Heart left ventricle (tissue), 16 donors: ENCODE measurements around the gene DAGLA. TPM values are rescaled to one million over a fixed set of nuclear protein-coding genes. Genes with fewer than 3 reads are reported as not detected.

Source experiments
- ATAC-seq, 4 donors: fragments of 200-7000 bp; cut with Tn5 transposase; one replicate each; pipeline ENCODE4 v1.9.1; 2020 to 2022; ENCODE audit warnings: moderate library complexity in 4 of 4, mild to moderate bottlenecking in 3 of 4, moderate number of reproducible peaks in 1 of 4
- DNase-seq, 5 donors: peaks; one replicate each; pipeline ENCODE4 v3.0.0-alpha.2; 2020
- H3K27ac ChIP-seq, 12 donors: fragments of 200-600 bp; sonication (generic) in 4 of 12; one replicate each; pipeline versions ENCODE4 v1.5.0 to v1.8.0; 2016 to 2022; ENCODE audit warnings: mild to moderate bottlenecking in 2 of 12
- H3K27me3 ChIP-seq, 9 donors: fragments of 200-600 bp; sonication (generic) in 2 of 9; one replicate each; pipeline versions ENCODE4 v1.5.1 to v1.8.0; 2016 to 2022; ENCODE audit warnings: mild to moderate bottlenecking in 3 of 9
- H3K36me3 ChIP-seq, 9 donors: fragments of 200-600 bp; sonication (generic) in 2 of 9; one replicate each; pipeline versions ENCODE4 v1.5.0 to v1.8.0; 2018 to 2022; ENCODE audit warnings: mild to moderate bottlenecking in 2 of 9
- H3K4me1 ChIP-seq, 12 donors: fragments of 200-600 bp; sonication (generic) in 4 of 12; one replicate each; pipeline versions ENCODE4 v1.5.0 to v1.8.0; 2016 to 2022; ENCODE audit warnings: mild to moderate bottlenecking in 3 of 12
- H3K4me3 ChIP-seq, 12 donors: fragments of 200-600 bp; sonication (generic) in 4 of 12; one replicate each; pipeline versions ENCODE4 v1.5.0 to v1.8.0; 2017 to 2022; ENCODE audit warnings: mild to moderate bottlenecking in 9 of 12, moderate library complexity in 4 of 12
- H3K9me3 ChIP-seq, 12 donors: fragments of 200-600 bp; sonication (generic) in 4 of 12; one replicate each; pipeline versions ENCODE4 v1.5.0 to v1.8.0; 2016 to 2022; ENCODE audit warnings: mild to moderate bottlenecking in 1 of 12
- POLR2A ChIP-seq, 2 donors: fragments of 450-650 bp; IDR thresholded peaks; one replicate each; pipeline ENCODE4 v1.6.1; 2017; ENCODE audit warnings: antibody characterized with exemption in 2 of 2, mild to moderate bottlenecking in 2 of 2, moderate library complexity in 2 of 2
- WGBS, 4 donors: extraction: QIAGEN DNeasy Blood & Tissue Kit in 2 of 4; methylation state at CpG; one replicate each; pipeline versions ENCODE4 v1.1.5 to v1.1.7; 2013 to 2018; 5-methylcytosine and 5-hydroxymethylcytosine counted together
- intact Hi-C, 10 donors: fragments of 100-400 bp; cut with DNase I; formaldehyde crosslinking; loops; one replicate each; pipeline versions ENCODE4 v1.11.1 to v1.14.2; 2022
- polyA plus RNA-seq, 2 donors: library from polyadenylated mRNA; stranded (reverse); fragments of 200-250 nt; gene quantifications; one replicate each; pipeline ENCODE4 v1.2.3, GENCODE V29; 2013
- total RNA-seq, 9 donors: library from RNA; depleted of rRNA in 2 of 9; stranded (reverse); fragments of >200 nt in 2 of 9; fragmentation: NEBNext Ultra II Directional in 3 of 9; extraction: Animal tissue kit (Norgen Biotek cat#: 25700) in 3 of 9; gene quantifications; one replicate each; pipeline versions ENCODE4 v1.1.0 to v1.2.4, GENCODE V29; 2016 to 2023
- TF ChIP-seq, protein P1 (sequence below), 12 donors: fragments of 200-600 bp; sonication (generic) in 4 of 12; IDR thresholded peaks; one replicate each; pipeline versions ENCODE4 v1.5.0 to v1.8.0; 2018 to 2022; ENCODE audit warnings: antibody characterized with exemption in 12 of 12, mild to moderate bottlenecking in 5 of 12
- donor health status: ischemic (EF 13 %, LVEDD 7.1; RV severe dilation, severe dysfunction).
- donor health status: healthy with polysubstance abuse.
- donor health status: DM: no; HTN: yes; CAD: no.
- donor health status: DM: no; HTN: no; CAD: no.
- donor health status: ischemic (EF 25% LVEDD 6.9; RV normal size, moderate dysfunction).
- donor health status: ischemic (EF 25% LVEDD 5.7; RV mildly dilated, moderate dysfunction).
- donor health status: healthy.
- donor health status: DM: yes; HTN: yes; CAD: no.
- donor health status: ischemic (EF 35%, LVEDD 5.7; RV mildly dilated, moderate dysfunction).
- donor health status: nonischemic (EF 11% LVEDD 7.7; RV severe dilation, severe dysfunction).
- donor health status: DM: yes; HTN: yes; CAD: no.
- donor health status: PGD.
- donor health status: ischemic (EF 29% LVEDD 5.4; RV normal size, mild dysfunction).
- donor health status: nonischemic (EF 23%, LVEDD 6.1; RV moderate dilation, normal function).

DAGLA gene
- total and polyA plus RNA-seq, 11 donors = 2.2 to 5.6 (median 3.3) TPM

DNA sequence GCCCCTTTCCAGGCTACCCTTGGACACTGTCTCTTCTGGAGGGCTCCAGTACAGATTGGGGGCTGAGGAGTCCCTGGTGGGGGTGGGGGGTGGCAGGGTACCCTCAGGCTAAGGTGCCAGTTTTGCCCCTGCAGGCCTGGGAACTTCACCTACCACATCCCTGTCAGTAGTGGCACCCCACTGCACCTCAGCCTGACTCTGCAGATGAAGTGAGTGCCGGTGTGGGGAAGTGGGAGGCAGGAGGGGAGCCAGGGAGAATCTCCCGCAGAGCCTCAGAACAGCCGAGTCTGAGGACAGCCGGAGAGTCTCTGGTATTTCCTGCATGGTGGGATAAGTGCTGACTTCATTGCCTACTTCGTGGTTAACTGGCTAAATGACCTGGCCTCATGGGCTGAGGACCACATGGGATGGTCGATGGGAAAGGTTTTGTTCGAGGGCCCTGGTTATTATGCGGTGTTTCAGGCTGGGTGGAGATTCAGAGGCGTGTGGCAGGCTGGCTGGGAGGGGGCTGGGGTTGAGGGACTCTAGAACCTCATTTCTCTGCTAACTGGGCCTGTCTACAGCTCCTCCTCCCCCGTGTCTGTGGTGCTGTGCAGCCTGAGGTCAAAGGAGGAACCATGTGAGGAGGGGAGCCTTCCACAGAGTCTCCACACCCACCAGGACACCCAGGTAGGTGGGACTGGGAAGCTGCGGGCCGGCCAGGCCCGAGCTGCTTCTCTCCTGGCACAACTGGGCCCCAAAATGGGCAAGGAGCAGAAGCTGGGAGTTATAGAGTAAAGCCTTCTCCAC, 103.7 kb downstream of the DAGLA start:
- DNase-seq (peak in 1 of 5 donors; percentile 32), ATAC-seq (no peak)
- Histone ChIP-seq H3K4me1 (no peaks in the 10 kb centered on the region), H3K4me3 (no peak overlapping the region), H3K27me3 (no peaks in the 10 kb centered on the region), H3K9me3 (no peaks in the 10 kb centered on the region), H3K27ac (no peak overlapping the region), H3K36me3 (peaks cover 0 to 58% (median 46%) of the 10 kb centered on the region in 9 donors)
- WGBS, 4 donors = 65 to 72% (median 67%) methylated on average over 12 to 13 of the region's 13 CpGs
- intact Hi-C loops = no loop called here
- TF ChIP-seq POLR2A (IDR thresholded peaks at IDR 0.05) = no peak
- TF ChIP-seq, protein P1, sequence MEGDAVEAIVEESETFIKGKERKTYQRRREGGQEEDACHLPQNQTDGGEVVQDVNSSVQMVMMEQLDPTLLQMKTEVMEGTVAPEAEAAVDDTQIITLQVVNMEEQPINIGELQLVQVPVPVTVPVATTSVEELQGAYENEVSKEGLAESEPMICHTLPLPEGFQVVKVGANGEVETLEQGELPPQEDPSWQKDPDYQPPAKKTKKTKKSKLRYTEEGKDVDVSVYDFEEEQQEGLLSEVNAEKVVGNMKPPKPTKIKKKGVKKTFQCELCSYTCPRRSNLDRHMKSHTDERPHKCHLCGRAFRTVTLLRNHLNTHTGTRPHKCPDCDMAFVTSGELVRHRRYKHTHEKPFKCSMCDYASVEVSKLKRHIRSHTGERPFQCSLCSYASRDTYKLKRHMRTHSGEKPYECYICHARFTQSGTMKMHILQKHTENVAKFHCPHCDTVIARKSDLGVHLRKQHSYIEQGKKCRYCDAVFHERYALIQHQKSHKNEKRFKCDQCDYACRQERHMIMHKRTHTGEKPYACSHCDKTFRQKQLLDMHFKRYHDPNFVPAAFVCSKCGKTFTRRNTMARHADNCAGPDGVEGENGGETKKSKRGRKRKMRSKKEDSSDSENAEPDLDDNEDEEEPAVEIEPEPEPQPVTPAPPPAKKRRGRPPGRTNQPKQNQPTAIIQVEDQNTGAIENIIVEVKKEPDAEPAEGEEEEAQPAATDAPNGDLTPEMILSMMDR (IDR thresholded peaks at IDR 0.05) = no peak

DNA sequence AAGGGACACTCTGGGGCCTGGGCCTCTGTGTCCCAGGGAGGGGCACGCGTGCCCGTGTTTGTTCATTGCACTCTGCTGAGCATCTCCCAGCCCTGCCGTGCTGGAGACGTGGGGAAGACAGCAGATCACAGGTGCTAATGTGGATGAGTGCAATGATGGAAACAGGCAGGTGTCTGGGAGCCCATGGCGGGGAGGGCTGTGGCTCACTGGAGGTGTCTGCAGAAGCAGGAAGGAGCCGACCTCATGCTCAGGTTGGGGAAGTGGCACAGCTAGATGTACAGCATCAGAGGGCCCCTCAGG, 104.3 kb downstream of the DAGLA start:
- H3K27ac ChIP-seq = no peak overlapping the region
- H3K9me3 ChIP-seq = no peaks in the 10 kb centered on the region
- H3K36me3 ChIP-seq = peaks cover 0 to 63% (median 51%) of the 10 kb centered on the region in 9 donors
- TF ChIP-seq POLR2A (IDR thresholded peaks at IDR 0.05) = no peak
- TF ChIP-seq, protein P1 (IDR thresholded peaks at IDR 0.05) = no peak
- 84 to 91% (median 86%) methylated on average over 5 to 7 of the region's 7 CpGs for WGBS, 4 donors
- no peaks in the 10 kb centered on the region for H3K4me1 ChIP-seq
- intact Hi-C loops = no loop called here
- no peak for ATAC-seq
- DNase-seq = peak in 1 of 5 donors; percentile 31
- no peaks in the 10 kb centered on the region for H3K27me3 ChIP-seq
- no peak overlapping the region for H3K4me3 ChIP-seq

DNA sequence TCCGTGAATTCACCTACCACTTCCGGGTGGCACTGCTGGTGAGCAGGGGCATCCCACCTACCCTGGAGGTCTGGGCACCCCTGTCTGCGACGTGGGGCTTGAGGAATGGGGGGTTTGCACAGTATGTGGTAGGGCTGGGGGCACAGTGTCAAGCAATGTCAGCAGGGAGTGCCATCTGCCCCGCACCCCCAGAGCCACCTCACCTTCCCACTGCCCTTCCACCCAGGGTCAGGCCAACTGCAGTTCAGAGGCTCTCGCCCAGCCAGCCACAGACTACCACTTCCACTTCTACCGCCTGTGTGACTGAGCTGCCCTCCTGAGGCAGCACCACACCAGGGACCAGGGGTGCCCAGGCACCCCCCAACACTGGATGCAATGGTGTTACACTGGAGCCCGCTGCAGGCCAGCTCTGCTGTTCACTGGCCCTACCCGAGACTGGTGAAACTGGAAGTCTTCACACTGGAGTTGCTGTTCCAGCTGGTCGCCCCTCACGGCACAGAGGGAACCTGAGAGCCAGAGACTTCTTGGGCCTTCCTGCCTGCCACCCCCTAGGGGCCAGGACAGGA, 105.7 kb downstream of the DAGLA start:
- Histone ChIP-seq H3K27me3 (no peaks in the 10 kb centered on the region), H3K27ac (no peak overlapping the region), H3K9me3 (no peaks in the 10 kb centered on the region), H3K4me3 (no peak overlapping the region), H3K36me3 (peaks cover 0 to 71% (median 62%) of the 10 kb centered on the region in 9 donors), H3K4me1 (peaks cover 0 to 2% (median 0%) of the 10 kb centered on the region in 12 donors)
- TF ChIP-seq, protein P1 (IDR thresholded peaks at IDR 0.05) = no peak
- no peak for TF ChIP-seq POLR2A (IDR thresholded peaks at IDR 0.05)
- ATAC-seq (no peak), DNase-seq (peak in 1 of 5 donors; percentile 30)
- 81 to 93% (median 91%) methylated on average over 10 to 11 of the region's 11 CpGs for WGBS, 4 donors
- intact Hi-C loops = no loop called here

- Histone ChIP-seq H3K27ac (no peak overlapping the region), H3K9me3 (no peaks in the 10 kb centered on the region), H3K27me3 (no peaks in the 10 kb centered on the region), H3K36me3 (peaks cover 0 to 71% (median 62%) of the 10 kb centered on the region in 9 donors), H3K4me3 (no peak overlapping the region), H3K4me1 (peaks cover under 1 to 14% (median 10%) of the 10 kb centered on the region in 12 donors)
- no peak for TF ChIP-seq POLR2A (IDR thresholded peaks at IDR 0.05)
- TF ChIP-seq, protein P1 (IDR thresholded peaks at IDR 0.05) = peak in 7 of 12 donors; percentile 15 to 40 (median 31)
- DNase-seq (peak in 1 of 5 donors; percentile 56), ATAC-seq (no peak)
- intact Hi-C loops = no loop called here
- 43 to 54% (median 51%) methylated on average over 8 to 9 of the region's 9 CpGs for WGBS, 4 donors
These were observed 107.8 kb downstream of the DAGLA start for GRCh38 chr11:61787928-61788491.
